H9 (cell line): ENCODE data around the gene DUOX1. TPM values are rescaled to one million over a fixed set of nuclear protein-coding genes. Genes with fewer than 3 reads are reported as not detected.

Experiments
- DNase-seq: peaks from one replicate; pipeline ENCODE4 v3.0.0-alpha.2; 2017
- H2AFZ ChIP-seq: one replicate; pipeline ENCODE4 v1.6.1; 2013; ENCODE audit warnings: mild to moderate bottlenecking, low read length, control low read depth, moderate library complexity
- H2AK5ac ChIP-seq: 2 replicates; pipeline ENCODE4 v1.6.1; 2013; ENCODE audit warnings: low read length, control low read depth, mixed read lengths; ENCODE audit not compliant: insufficient read length
- H2BK120ac ChIP-seq: one replicate; pipeline ENCODE4 v1.6.1; 2013; ENCODE audit warnings: low read depth, mild to moderate bottlenecking, low read length, control low read depth, inconsistent platforms; ENCODE audit not compliant: poor library complexity, severe bottlenecking
- H2BK12ac ChIP-seq: 2 replicates; pipeline ENCODE4 v1.6.1; 2013; ENCODE audit warnings: low read length, control low read depth, mixed read lengths, low read depth; ENCODE audit not compliant: insufficient read length
- H2BK15ac ChIP-seq: 2 replicates; pipeline ENCODE4 v1.6.1; 2013; ENCODE audit warnings: low read depth, low read length, control low read depth
- H2BK20ac ChIP-seq: one replicate; pipeline ENCODE4 v1.6.1; 2013; ENCODE audit warnings: low read depth, mild to moderate bottlenecking, low read length, control low read depth, inconsistent platforms; ENCODE audit not compliant: poor library complexity, severe bottlenecking
- H2BK5ac ChIP-seq: 2 replicates; pipeline ENCODE4 v1.6.1; 2013; ENCODE audit warnings: low read length, control low read depth, mixed read lengths; ENCODE audit not compliant: insufficient read length
- H3K14ac ChIP-seq: 2 replicates; pipeline ENCODE4 v1.6.1; 2013; ENCODE audit warnings: low read length, control low read depth; ENCODE audit not compliant: insufficient read depth
- H3K18ac ChIP-seq: 2 replicates; pipeline ENCODE4 v1.6.1; 2013; ENCODE audit warnings: low read depth, mild to moderate bottlenecking, mixed read lengths, low read length, control low read depth; ENCODE audit not compliant: insufficient read length
- H3K23ac ChIP-seq: 2 replicates; pipeline ENCODE4 v1.6.1; 2013; ENCODE audit warnings: low read length, control low read depth, mixed read lengths, low read depth; ENCODE audit not compliant: insufficient read length
- H3K23me2 ChIP-seq: 2 replicates; pipeline ENCODE4 v1.6.1; 2013; ENCODE audit warnings: low read depth, mild to moderate bottlenecking, mixed read lengths, low read length, control low read depth; ENCODE audit not compliant: insufficient read length, poor library complexity, severe bottlenecking
- H3K27ac ChIP-seq: 2 replicates; pipeline ENCODE4 v1.5.1; 2013; ENCODE audit warnings: low read length, control low read depth, mixed read lengths, low read depth; ENCODE audit not compliant: insufficient read length
- H3K27me3 ChIP-seq: 2 replicates; pipeline ENCODE4 v1.6.1; 2013; ENCODE audit warnings: low read length, control low read depth, inconsistent platforms; ENCODE audit not compliant: insufficient read depth
- H3K4ac ChIP-seq: 2 replicates; pipeline ENCODE4 v1.6.1; 2013; ENCODE audit warnings: low read depth, mild to moderate bottlenecking, control low read depth, inconsistent platforms, low read length, moderate library complexity
- H3K4me1 ChIP-seq: 2 replicates; pipeline ENCODE4 v1.6.1; 2013; ENCODE audit warnings: low read length, control low read depth, inconsistent platforms; ENCODE audit not compliant: insufficient read depth
- H3K4me2 ChIP-seq: 2 replicates; pipeline ENCODE4 v1.6.1; 2013; ENCODE audit warnings: low read length, control low read depth, mixed read lengths; ENCODE audit not compliant: insufficient read length, insufficient read depth
- H3K56ac ChIP-seq: 2 replicates; pipeline ENCODE4 v1.6.1; 2013; ENCODE audit warnings: low read depth, mild to moderate bottlenecking, mixed read lengths, low read length, control low read depth; ENCODE audit not compliant: insufficient read length
- H3K79me1 ChIP-seq: 2 replicates; pipeline ENCODE4 v1.6.1; 2013; ENCODE audit warnings: low read depth, mild to moderate bottlenecking, moderate library complexity, low read length, control low read depth, inconsistent platforms; ENCODE audit not compliant: insufficient read depth, poor library complexity, severe bottlenecking
- H3K79me2 ChIP-seq: 2 replicates; pipeline ENCODE4 v1.6.1; 2013; ENCODE audit warnings: low read length, control low read depth, inconsistent platforms; ENCODE audit not compliant: insufficient read depth
- H3K9ac ChIP-seq: 2 replicates; pipeline ENCODE4 v1.6.1; 2013; ENCODE audit warnings: low read length, control low read depth, mixed read lengths; ENCODE audit not compliant: insufficient read length; ENCODE audit errors: extremely low read depth
- H3K9me3 ChIP-seq: one replicate; pipeline ENCODE4 v1.6.1; 2013; ENCODE audit warnings: low read depth, low read length, inconsistent platforms; ENCODE audit not compliant: control insufficient read depth
- H3T11ph ChIP-seq: one replicate; pipeline ENCODE4 v1.6.1; 2013; ENCODE audit warnings: mild to moderate bottlenecking, low read length, control low read depth, inconsistent platforms
- H4K20me1 ChIP-seq: one replicate; pipeline ENCODE4 v1.6.1; 2013; ENCODE audit not compliant: control insufficient read depth, insufficient read length, insufficient read depth
- H4K5ac ChIP-seq: 2 replicates; pipeline ENCODE4 v1.6.1; 2013; ENCODE audit warnings: low read depth, mild to moderate bottlenecking, mixed read lengths, low read length, control low read depth; ENCODE audit not compliant: insufficient read length
- H4K8ac ChIP-seq: replicated peaks from 2 replicates; pipeline ENCODE4 v1.6.1; 2013; ENCODE audit warnings: low read length, control low read depth, mixed read lengths, low read depth; ENCODE audit not compliant: insufficient read length
- H4K91ac ChIP-seq: 2 replicates; pipeline ENCODE4 v1.6.1; 2013; ENCODE audit warnings: low read depth, mild to moderate bottlenecking, moderate library complexity, mixed read lengths, low read length, control low read depth; ENCODE audit not compliant: insufficient read length
- H3K27ac Mint-ChIP-seq, 3 experiments: 2 replicates in 2 of 3; 3 replicates in 1 of 3; pipeline ENCODE4 v1.8.0; 2020 to 2021; ENCODE audit warnings: mixed read lengths in 3 of 3, mild to moderate bottlenecking in 1 of 3, moderate library complexity in 1 of 3
- H3K27me3 Mint-ChIP-seq: 2 replicates; pipeline ENCODE4 v1.8.0; 2021; ENCODE audit warnings: low read depth, mild to moderate bottlenecking, moderate library complexity, mixed read lengths
- H3K36me3 Mint-ChIP-seq, 3 experiments: 2 replicates in 2 of 3; 3 replicates in 1 of 3; pipeline ENCODE4 v1.8.0; 2020 to 2021; ENCODE audit warnings: low read depth in 3 of 3, mixed read lengths in 3 of 3; ENCODE audit not compliant: insufficient read depth in 1 of 3
- H3K4me1 Mint-ChIP-seq, 2 experiments: 2 replicates each; pipeline ENCODE4 v1.8.0; 2020; ENCODE audit warnings: mixed read lengths in 2 of 2
- H3K4me3 Mint-ChIP-seq, 2 experiments: 2 replicates in 1 of 2; 3 replicates in 1 of 2; pipeline ENCODE4 v1.8.0; 2020 to 2021; ENCODE audit warnings: mild to moderate bottlenecking in 2 of 2, mixed read lengths in 2 of 2, moderate library complexity in 1 of 2
- H3K9me3 Mint-ChIP-seq, 2 experiments: 2 replicates in 1 of 2; 3 replicates in 1 of 2; pipeline ENCODE4 v1.8.0; 2020; ENCODE audit warnings: mild to moderate bottlenecking in 2 of 2, mixed read lengths in 2 of 2, moderate library complexity in 1 of 2
- CTCF ChIP-seq: fragments of 200-600 bp; sonication (generic); conservative IDR thresholded peaks from 3 replicates; pipeline ENCODE4 v1.8.0; 2021; ENCODE audit warnings: antibody characterized with exemption, mild to moderate bottlenecking
- WGBS: extraction: QIAGEN DNeasy Blood & Tissue Kit; methylation state at CpG from one replicate; pipeline ENCODE4 v1.1.7; 2013; ENCODE audit warnings: missing lambda C conversion rate, low lambda C conversion rate, mixed read lengths; ENCODE audit not compliant: insufficient read length; ENCODE audit errors: extremely low coverage; 5-methylcytosine and 5-hydroxymethylcytosine counted together
- total RNA-seq: library from RNA; stranded (reverse); gene quantifications from 2 replicates; pipeline ENCODE4 v1.2.1, GENCODE V29; 2021

The DUOX1 gene
- total RNA-seq, 1 experiment from 2014 or later = 2.6 TPM

- Histone ChIP-seq H3K4me1 (no peaks in the 10 kb centered on the region; the same call in 1 of the 2 replicates), H3K9me3 (no peaks in the 10 kb centered on the region), H3K23me2 (peaks cover 9% of the 10 kb centered on the region), H2BK120ac (no peak overlapping the region), H2AFZ (no peak overlapping the region), H4K91ac (no peak overlapping the region), H3K27me3 (peaks cover 68% of the 10 kb centered on the region), H2BK15ac (no peak overlapping the region), H4K20me1 (no peaks in the 10 kb centered on the region), H3K18ac (no peak overlapping the region), H3K14ac (no peak overlapping the region), H3T11ph (no peak overlapping the region), H3K23ac (no peak overlapping the region), H3K79me1 (no peaks in the 10 kb centered on the region), H3K27ac (no peak overlapping the region), H4K5ac (no peak overlapping the region), H4K8ac (no peak overlapping the region), H2AK5ac (no peak overlapping the region), H2BK20ac (no peak overlapping the region), H3K4ac (no peak overlapping the region), H3K56ac (no peak overlapping the region), H3K4me2 (no peak overlapping the region), H2BK5ac (no peak overlapping the region), H2BK12ac (no peak overlapping the region), H3K79me2 (no peaks in the 10 kb centered on the region), H3K9ac (no peak overlapping the region)
- no peak overlapping the region for H3K27ac Mint-ChIP-seq
- peaks cover 82% of the 10 kb centered on the region for H3K27me3 Mint-ChIP-seq
- peaks cover 8 to 11% of the 10 kb centered on the region in 2 experiments for H3K4me1 Mint-ChIP-seq
- WGBS = no CpG with 5 or more reads among the region's 7 CpGs
- peaks cover 0 to 1% (median 0%) of the 10 kb centered on the region in 3 experiments; a peak in 1 of 7 replicates for H3K36me3 Mint-ChIP-seq
- no peak for DNase-seq
- TF ChIP-seq CTCF = no peak
- H3K4me3 Mint-ChIP-seq = no peak overlapping the region
- no peaks in the 10 kb centered on the region for H3K9me3 Mint-ChIP-seq
Observed at GRCh38 chr15:45134046-45134445, 4.3 kb downstream of the DUOX1 start.
